ENCODE data around the gene SRRM2. TPM values are rescaled to one million over a fixed set of nuclear protein-coding genes. Genes with fewer than 3 reads are reported as not detected.

SRRM2 gene
- total RNA-seq, 1 experiment from 2014 or later = 617 TPM

GRCh38 chr16:2799859-2800226 lies 47.4 kb downstream of the SRRM2 start:
- Histone ChIP-seq H3K36me3 (ENCODE audit: control insufficient read depth, insufficient read depth, low read length) (no peaks in the 10 kb centered on the region), H3K4me3 (ENCODE audit: low read depth in 2 of 2, low read length in 2 of 2) (no peak overlapping the region), H3K27ac (ENCODE audit: low read length) (no peak overlapping the region), H3K27me3 (ENCODE audit: control insufficient read depth, insufficient read depth, low read length) (no peaks in the 10 kb centered on the region), H3K4me1 (ENCODE audit: control insufficient read depth, insufficient read depth, low read length) (no peaks in the 10 kb centered on the region), H3K9me3 (ENCODE audit: control insufficient read depth, insufficient read depth, low read depth, low read length) (peaks cover 11% of the 10 kb centered on the region; the same call in 1 of the 2 replicates)
- POLR2A ChIA-PET = interaction anchor here (0.7 kb wide), 1 partner anchor 141 kb away, joined by 5 read pairs; no protein-coding TSS in a partner anchor
- CTCF ChIA-PET = no interaction called here
- in situ Hi-C loops (cut with HindIII; ENCODE audit: low pct_unique_long_range_greater_than_20kb, low sequenced_read_pairs) (no loop called here), intact Hi-C loops (cut with micrococcal nuclease; ENCODE audit: unreplicated experiment) (no loop called here)
- ATAC-seq (peak; percentile 81), DNase-seq (ENCODE audit: low read depth, low spot score) (peak; percentile 60)
- BruUV-seq (replicated peaks) = no TSS peak
- TF ChIP-seq POLR2AphosphoS5 (IDR thresholded peaks at IDR 0.05; ENCODE audit: low read depth, low read length) (no peak), SIN3A (IDR thresholded peaks at IDR 0.05; ENCODE audit: borderline replicate concordance, insufficient read depth, low read depth, low read length) (no peak), TCF7L2 (IDR thresholded peaks at IDR 0.05; ENCODE audit: low read depth, low read length) (no peak), CTCF (IDR thresholded peaks at IDR 0.05) (no peak), REST (IDR thresholded peaks at IDR 0.05; ENCODE audit: insufficient read depth in 1 of 2, low read depth in 2 of 2, low read length in 1 of 2) (no peak)

GRCh38 chr16:2803545-2804195 lies 51.2 kb downstream of the SRRM2 start:
- POLR2A ChIA-PET = no interaction called here
- intact Hi-C loops (cut with micrococcal nuclease; ENCODE audit: unreplicated experiment) = no loop called here
- CTCF ChIA-PET = no interaction called here
- H3K9me3 ChIP-seq (ENCODE audit: control insufficient read depth, insufficient read depth, low read depth, low read length) = peaks cover 16% of the 10 kb centered on the region; the same call in 1 of the 2 replicates
- no peak overlapping the region for H3K4me3 ChIP-seq (ENCODE audit: low read depth in 2 of 2, low read length in 2 of 2)
- H3K4me1 ChIP-seq (ENCODE audit: control insufficient read depth, insufficient read depth, low read length) = no peaks in the 10 kb centered on the region
- no peak overlapping the region for H3K27ac ChIP-seq (ENCODE audit: low read length)
- no peak for TF ChIP-seq REST (IDR thresholded peaks at IDR 0.05; ENCODE audit: insufficient read depth in 1 of 2, low read depth in 2 of 2, low read length in 1 of 2)
- no peak for TF ChIP-seq SIN3A (IDR thresholded peaks at IDR 0.05; ENCODE audit: borderline replicate concordance, insufficient read depth, low read depth, low read length)
- no peak for TF ChIP-seq POLR2AphosphoS5 (IDR thresholded peaks at IDR 0.05; ENCODE audit: low read depth, low read length)
- TF ChIP-seq CTCF (IDR thresholded peaks at IDR 0.05) = no peak
- TF ChIP-seq TCF7L2 (IDR thresholded peaks at IDR 0.05; ENCODE audit: low read depth, low read length) = no peak
- no peaks in the 10 kb centered on the region for H3K36me3 ChIP-seq (ENCODE audit: control insufficient read depth, insufficient read depth, low read length)
- no peak for ATAC-seq
- no peaks in the 10 kb centered on the region for H3K27me3 ChIP-seq (ENCODE audit: control insufficient read depth, insufficient read depth, low read length)
- BruUV-seq (replicated peaks) = no TSS peak
- DNase-seq (ENCODE audit: low read depth, low spot score) = no peak
- in situ Hi-C loops (cut with HindIII; ENCODE audit: low pct_unique_long_range_greater_than_20kb, low sequenced_read_pairs) = no loop called here

Measured in Panc1 (cell line).